ENCODE results near the gene OR51B2.

DNA sequence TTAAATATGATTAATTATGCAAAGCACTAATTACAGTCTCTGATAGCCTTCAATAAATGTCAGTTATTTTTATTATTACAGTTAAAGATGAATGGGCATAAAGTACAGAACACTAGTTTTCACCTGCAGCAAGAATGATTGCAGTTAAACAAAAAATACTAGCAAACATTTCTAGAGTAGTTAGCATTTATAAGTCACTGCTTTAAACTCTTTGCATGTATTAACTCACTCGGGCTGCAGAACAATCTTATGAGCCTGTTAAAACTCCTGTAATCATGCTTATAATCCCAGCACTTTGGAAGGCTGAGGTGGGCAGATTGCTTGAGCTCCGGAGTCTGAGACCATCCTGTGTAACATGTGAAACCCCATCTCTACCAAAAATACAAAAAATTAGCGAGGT, 37.2 kb downstream of the OR51B2 start:
- TF ChIP-seq POLR2AphosphoS5 (IDR thresholded peaks at IDR 0.05; ENCODE audit: low read depth, low read length) = no peak
- no peak for TF ChIP-seq TAF1 (IDR thresholded peaks at IDR 0.05; ENCODE audit: borderline replicate concordance, low read depth, low read length)
